HG03045 (cell line): ENCODE results near the gene REEP6.
"Not testable (repeated sequence)": the region's sequence is repeated elsewhere in the genome, so short reads cannot be mapped to it uniquely, and the experiment has no call there.

Experiments
- ATAC-seq: cut with Tn5 transposase; IDR thresholded peaks from one replicate; pipeline ENCODE4 v1.9.1; 2021; ENCODE audit warnings: mild to moderate bottlenecking, moderate library complexity; ENCODE audit not compliant: unreplicated experiment

The REEP6 gene

GRCh38 chr19:1522061-1522460 lies 31.1 kb downstream of the REEP6 start:
- no peak for ATAC-seq

GRCh38 chr19:1522838-1523237 lies 31.9 kb downstream of the REEP6 start:
- no peak for ATAC-seq

GRCh38 chr19:1523412-1524286 lies 32.7 kb downstream of the REEP6 start, which contains the start of gene PLK5:
Gene PLK5 (plus strand): TSS chr19:1524077. CDS start chr19:1526997, 2,920 bp downstream.
- no peak for ATAC-seq

GRCh38 chr19:1524287-1524971 lies 33.4 kb downstream of the REEP6 start:
- no peak for ATAC-seq

GRCh38 chr19:1524972-1525325 lies 34.0 kb downstream of the REEP6 start:
- no peak for ATAC-seq

- no peak for ATAC-seq
Observed at GRCh38 chr19:1525343-1525742, 34.4 kb downstream of the REEP6 start.

GRCh38 chr19:1526066-1526778 lies 35.2 kb downstream of the REEP6 start:
- ATAC-seq: no peak

GRCh38 chr19:1526979-1527649 lies 36.1 kb downstream of the REEP6 start:
- ATAC-seq: no peak

GRCh38 chr19:1527650-1528309 lies 36.8 kb downstream of the REEP6 start:
- no peak for ATAC-seq

- no peak for ATAC-seq
Observed at GRCh38 chr19:1528596-1529429, 37.8 kb downstream of the REEP6 start.

GRCh38 chr19:1529430-1529816 lies 38.4 kb downstream of the REEP6 start:
- ATAC-seq: no peak

GRCh38 chr19:1530856-1531255 lies 39.9 kb downstream of the REEP6 start:
- not testable (repeated sequence) for ATAC-seq

- ATAC-seq: no peak
Observed at GRCh38 chr19:1531587-1531986, 40.6 kb downstream of the REEP6 start.

GRCh38 chr19:1532003-1532402 lies 41.0 kb downstream of the REEP6 start:
- ATAC-seq: no peak

GRCh38 chr19:1533510-1534150 lies 42.6 kb downstream of the REEP6 start:
- ATAC-seq: no peak

GRCh38 chr19:1534972-1535371 lies 44.0 kb downstream of the REEP6 start:
- no peak for ATAC-seq

GRCh38 chr19:1535699-1536098 lies 44.7 kb downstream of the REEP6 start:
- ATAC-seq: not testable (repeated sequence)

- ATAC-seq: no peak
Observed at GRCh38 chr19:1538978-1539377, 48.0 kb downstream of the REEP6 start.

- not testable (repeated sequence) for ATAC-seq
Observed at GRCh38 chr19:1539749-1540148, 48.8 kb downstream of the REEP6 start.
